T-helper 1 cell treated with Interleukin-12 subunit alpha and Interleukin-12 subunit beta and Interleukin-4 antibody, amounts not matched to agents 30 ng/mL and 1 ng/mL, for 36 hours (primary cell): ENCODE measurements around the gene FAIM2. TPM values are rescaled to one million over a fixed set of nuclear protein-coding genes. Genes with fewer than 3 reads are reported as not detected.
"Not testable (repeated sequence)": the region's sequence is repeated elsewhere in the genome, so short reads cannot be mapped to it uniquely, and the experiment has no call there.

Source experiments
- intact Hi-C: fragments of 100-400 bp; cut with micrococcal nuclease; formaldehyde crosslinking; loops from one replicate; pipeline ENCODE4 v1.15.1; 2024
- total RNA-seq: library from RNA; stranded (reverse); gene quantifications from 2 replicates; pipeline ENCODE4 v1.2.3, GENCODE V29; 2022

Gene FAIM2
- total RNA-seq, 1 donor from 2014 or later: 0.83 TPM

DNA sequence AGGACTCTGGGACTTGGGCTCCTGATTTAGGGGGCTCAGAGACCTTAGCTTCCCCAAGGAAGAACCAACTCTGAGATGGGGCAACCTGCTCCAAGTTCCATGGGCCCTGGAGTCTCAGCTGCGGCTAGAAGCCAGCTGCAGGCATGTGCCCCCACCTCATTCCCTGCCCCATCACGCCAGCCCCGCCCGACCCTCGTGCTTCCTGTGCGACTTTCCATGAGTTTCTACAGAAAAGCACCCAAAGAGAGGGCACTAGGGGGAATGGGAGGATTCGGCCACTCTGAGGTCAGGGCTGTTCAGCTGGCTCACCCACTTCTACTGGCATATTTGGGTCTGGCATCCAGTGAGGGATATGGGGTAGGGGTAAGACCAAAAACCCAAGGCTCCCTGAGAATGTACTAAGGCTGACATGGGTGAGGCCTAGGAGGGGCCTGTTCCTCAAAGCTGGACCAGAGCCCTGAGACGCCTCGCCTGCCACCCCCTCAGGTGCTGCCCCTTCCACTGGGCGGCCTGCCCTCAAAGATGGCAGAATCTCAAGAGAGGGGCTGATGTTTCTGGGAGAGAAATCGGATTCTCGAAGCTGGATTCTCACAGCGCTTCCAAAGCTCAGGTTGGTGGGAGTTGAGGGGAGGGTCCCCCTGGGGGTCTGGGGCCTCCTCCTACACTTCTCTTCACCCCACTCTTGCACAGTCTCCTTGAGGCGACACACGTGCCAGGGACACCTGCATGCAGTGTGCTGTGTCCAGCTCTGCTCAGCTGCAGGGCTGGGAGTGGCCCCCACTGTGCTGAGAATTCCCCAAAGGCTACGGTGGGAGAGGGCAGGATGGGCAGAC lies 22.1 kb downstream of the FAIM2 start:
- intact Hi-C loops: no loop called here

DNA sequence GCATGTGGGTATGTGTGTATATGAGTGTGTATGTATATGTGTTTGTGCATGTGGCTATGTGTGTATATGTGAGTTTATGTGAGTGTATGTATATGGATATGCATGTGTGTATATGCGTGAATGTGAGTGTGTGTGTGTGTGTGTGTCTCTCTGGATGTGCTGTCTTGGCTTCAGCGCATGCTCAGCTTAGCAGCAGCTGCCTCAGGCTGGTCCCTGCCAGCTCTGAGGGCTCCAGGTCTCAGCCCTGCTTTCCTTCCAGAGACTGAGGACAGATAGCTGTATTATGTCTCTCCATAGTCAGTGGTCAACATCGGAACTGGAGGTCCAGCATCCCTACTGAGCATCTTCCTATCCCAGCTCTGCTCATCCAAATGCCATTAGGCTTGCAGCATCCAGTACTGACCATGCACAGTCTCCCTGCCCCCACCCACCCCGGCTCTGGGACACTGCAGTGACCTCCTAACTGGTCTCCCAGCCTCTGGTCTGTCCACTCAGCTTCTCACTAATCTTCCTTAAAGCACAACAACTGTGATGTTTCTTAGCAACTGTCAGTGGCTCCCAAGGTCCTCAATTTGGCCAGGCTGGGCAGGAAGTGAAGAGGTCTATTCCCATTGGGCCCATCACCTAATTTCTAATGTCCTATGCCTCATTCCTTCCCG lies 22.8 kb downstream of the FAIM2 start:
- intact Hi-C loops: no loop called here

DNA sequence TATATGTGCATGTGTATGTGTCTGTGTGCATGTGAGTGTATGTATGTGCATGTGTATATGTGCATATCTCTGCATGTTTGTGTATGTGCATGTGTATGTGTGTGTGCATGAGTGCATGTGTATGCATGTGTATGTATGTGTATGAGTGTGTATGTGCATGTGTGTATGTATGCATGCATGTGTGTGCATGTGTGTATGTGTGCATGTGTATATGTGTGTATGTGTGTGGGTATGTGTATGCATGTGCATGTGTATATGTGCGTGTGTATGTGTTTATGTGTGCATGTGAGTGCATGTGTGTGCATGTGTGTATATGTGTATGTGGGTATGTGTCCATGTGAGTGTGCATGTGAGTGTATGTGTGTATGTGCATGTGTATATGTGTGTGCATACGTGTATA lies 24.6 kb downstream of the FAIM2 start:
- intact Hi-C loops: not testable (repeated sequence)

GRCh38 chr12:49878021-49878420 lies 25.7 kb downstream of the FAIM2 start:
- intact Hi-C loops: no loop called here

DNA sequence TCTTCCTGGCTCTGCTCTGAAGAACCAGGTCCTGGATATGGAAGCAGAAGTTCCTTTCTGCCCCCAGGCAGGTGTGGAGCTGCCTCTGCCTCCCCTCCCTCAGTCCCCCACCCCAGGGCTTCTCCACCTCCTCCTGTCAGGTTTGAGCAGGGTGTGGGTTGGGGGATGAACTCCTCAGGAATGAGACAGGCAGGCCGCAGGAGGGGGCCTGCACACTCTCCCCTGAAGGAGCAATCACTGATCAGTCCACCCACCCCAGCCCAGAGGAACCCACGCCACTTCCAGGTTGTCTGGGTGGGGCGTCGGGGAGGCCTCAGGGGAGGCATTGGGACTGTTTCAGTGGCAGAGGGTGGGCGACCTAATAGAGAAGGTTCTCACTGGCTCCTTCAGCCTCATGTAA lies 26.6 kb downstream of the FAIM2 start:
- intact Hi-C loops: no loop called here

GRCh38 chr12:49876070-49876469 lies 27.6 kb downstream of the FAIM2 start:
- intact Hi-C loops: no loop called here

- intact Hi-C loops: no loop called here
Observed at GRCh38 chr12:49875115-49875720, 28.5 kb downstream of the FAIM2 start.

DNA sequence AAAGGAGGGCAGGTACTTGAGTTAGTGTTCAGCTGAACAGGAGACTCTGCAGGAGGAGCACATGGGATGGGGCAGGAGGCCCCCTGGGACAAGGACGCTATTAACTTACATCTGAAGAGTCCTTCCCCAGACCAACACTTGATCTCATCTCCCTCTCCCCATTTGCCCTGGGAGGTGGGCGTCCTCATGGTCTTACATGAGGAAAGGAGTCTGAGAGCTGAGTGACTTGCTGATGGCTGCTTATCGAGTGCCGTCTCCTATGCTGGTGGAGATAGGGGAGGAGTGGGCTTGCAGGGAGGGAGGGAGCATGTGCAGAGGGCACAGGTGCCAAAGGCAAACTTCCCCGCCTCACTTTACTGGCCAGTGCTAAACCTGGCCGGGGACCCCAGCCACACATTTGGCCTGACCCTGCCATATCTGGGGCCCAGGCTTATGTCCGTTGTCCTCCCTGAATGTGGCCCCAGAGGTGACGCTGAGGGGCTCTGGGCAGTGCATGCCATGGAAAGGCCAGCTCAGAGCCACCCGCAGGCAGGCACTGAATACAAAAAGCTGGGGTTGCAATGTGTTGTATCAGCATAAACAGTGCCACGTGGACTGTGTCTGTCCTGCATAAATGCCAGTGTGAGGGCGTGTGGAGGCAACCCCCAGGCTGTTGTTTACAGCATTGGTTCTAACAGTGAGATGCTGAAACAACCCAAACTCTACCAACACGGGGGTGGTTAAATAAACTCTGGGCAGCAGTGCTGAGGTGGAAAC lies 29.4 kb downstream of the FAIM2 start:
- intact Hi-C loops: no loop called here

GRCh38 chr12:49873361-49873934 lies 30.3 kb downstream of the FAIM2 start:
- intact Hi-C loops: no loop called here

DNA sequence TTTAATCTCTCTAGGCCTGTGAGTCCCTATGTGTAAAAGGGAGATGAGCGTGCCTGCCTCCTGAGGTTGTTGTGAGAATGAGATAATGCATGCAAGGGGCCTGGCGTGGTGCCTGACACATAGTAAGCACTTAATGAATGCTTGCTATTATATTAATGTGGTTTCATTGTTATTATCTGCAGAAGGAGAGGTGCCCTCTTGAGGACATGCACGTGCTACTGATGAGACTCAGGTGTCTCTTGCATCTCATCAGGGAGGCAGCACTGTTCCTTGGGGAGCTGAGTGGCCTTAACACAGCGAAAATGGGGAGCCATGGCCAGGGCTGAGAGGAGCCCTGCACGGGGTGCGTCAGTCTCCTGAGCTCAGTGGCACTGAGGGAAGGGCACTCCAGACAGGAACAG lies 30.9 kb downstream of the FAIM2 start:
- intact Hi-C loops: no loop called here

DNA sequence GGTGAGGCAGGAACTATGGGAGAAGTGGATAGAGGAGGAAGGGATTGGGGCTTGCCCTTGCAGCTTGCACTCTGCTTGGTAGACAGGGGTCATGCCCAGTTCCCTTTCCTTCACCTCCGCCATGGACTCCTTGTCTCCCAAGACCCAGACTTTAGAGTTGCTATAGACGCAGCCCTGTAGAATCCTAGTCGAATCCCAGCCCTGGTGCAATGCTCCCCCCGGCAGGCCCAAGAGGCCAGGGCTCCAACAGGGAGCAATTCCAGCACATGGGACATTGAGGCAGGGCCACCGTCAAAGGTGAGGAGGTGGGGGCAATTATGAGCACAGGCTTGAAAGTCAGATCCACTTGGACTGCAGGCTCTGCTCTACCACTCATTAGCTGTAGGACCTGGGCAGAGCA lies 31.3 kb downstream of the FAIM2 start:
- intact Hi-C loops: no loop called here

DNA sequence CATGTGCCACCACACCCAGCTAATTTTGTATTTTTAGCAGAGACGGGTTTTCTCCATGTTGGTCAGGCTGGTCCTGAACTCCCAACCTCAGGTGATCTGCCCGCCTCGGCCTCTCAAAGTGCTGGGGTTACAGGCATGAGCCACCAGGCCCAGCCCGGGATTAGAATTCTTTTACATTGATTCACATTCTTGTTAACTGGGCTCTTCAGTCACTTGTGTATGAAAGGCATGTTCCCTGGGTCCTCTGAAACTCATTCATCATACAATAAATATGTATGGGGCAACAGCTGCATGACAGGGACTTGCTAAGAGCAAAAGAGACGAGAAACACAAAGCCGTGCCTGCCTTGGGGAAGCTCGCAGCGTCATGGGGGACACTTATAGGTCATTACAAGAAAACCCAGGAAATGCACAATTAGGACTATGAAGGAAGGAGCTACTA lies 31.9 kb downstream of the FAIM2 start:
- intact Hi-C loops: not testable (repeated sequence)

GRCh38 chr12:49871263-49871561 lies 32.5 kb downstream of the FAIM2 start:
- intact Hi-C loops: no loop called here

DNA sequence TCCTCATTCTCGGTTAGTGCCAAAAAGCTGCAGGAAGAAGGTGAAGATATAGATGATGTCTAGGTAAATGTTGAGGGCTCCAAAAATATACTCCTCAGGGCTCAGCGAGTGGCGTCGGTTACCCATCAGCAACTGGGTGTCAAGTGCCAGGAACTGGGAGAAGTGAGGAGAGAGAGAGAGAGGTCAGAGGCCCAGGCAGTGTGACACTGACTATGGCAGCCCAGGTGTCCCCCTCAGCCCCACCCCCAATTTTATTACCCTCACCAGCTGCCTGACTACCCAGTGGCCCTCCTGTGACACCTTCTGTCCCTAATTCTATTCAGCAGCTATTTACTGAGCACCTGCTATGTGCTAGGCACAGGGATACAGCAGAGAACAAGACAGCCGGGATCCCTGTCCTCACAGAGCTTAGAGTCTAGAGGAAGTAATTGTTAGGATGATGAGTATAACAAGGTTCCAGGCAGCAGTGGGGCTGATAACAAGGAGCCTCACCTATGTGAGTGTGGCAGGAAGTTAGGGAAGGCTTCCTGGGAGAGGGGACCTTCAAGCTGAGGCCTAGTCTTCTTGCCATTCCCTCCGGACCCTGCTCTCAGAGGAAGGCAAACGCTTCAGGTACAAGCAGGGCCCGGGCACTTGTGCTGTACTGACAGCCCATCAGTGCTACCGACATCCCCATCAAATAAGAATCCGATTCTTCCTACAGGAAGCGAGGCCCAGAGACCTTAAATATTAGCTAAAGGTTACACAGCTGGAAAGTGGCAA lies 33.0 kb downstream of the FAIM2 start:
- intact Hi-C loops: no loop called here

DNA sequence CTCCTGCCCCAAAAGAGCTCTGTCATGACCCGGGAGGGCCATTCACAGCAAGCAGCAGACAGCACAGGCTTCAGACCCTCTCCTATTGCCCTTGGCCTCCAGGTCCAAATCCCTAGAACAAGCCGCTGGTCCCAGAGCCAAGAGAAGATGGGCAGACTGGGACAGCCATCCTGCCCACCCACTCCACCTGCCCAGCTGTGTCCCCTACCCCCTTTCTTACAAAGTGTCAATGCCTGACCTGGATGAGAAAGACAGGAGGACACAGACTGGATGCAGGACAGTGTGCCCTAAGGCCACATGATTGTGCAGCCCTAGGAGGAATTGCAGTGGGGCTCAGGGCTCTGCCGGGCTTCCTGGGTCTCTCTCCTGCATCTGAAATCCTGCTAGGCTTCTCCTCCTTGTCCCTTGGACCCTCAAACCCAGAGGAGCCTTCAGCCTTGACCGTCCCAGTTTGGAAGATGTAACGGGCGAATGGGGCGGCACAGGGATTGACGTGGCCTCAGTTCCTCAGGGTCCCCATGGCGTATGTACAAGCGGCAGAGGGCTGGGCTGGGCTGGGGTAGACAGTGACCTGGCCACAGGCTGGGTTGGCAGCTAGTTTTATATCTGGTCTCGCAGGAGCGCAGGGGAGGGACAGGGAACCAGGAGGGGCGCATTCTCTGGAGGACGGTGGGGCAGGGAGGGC lies 33.7 kb downstream of the FAIM2 start:
- intact Hi-C loops: loop anchor here (5.0 kb wide), 1 partner anchor 97 kb away; no protein-coding TSS in a partner anchor

DNA sequence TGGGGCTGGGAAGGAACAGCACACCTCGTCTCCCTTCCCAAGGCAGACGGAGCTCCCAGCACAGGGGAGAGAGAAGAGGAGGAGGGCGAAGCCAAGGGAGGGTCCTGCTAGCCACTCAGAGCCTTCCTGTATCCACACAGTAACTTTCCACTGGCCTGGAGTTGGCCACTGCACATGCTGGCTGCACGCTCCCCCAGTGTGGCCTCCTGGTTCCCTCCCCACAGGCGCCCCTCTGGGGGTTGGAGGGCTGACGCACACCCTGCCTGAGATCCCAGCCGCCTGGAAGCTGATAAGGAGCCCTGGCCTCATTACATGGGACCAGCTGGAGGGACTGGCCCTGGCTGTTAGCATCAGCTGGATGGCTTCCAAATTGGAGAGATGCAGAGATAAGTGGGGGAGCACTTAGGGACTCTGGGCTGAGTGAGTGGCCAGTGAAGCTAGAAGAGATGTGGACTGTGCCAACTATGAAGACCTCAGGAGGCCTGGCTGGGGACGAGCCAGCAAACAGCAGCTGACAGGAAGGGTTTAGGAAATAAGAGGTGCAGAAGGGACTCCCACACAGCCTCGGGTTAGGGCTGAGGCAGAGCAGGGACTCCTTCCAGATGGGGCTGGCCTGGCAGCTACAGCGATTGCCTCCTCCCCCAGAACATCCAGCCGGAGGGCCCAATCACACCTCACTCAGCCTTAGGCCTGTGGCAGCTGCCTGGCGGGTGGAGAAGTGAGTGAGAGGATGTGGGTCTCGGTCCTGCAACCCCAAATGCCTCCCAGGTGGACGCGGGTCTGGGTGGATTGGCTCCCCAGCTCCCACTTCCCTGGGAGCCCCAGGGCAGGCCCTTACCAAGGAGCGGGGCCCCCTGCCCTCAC lies 34.5 kb downstream of the FAIM2 start:
- intact Hi-C loops: loop anchor here (5.0 kb wide), 1 partner anchor 98 kb away; no protein-coding TSS in a partner anchor

DNA sequence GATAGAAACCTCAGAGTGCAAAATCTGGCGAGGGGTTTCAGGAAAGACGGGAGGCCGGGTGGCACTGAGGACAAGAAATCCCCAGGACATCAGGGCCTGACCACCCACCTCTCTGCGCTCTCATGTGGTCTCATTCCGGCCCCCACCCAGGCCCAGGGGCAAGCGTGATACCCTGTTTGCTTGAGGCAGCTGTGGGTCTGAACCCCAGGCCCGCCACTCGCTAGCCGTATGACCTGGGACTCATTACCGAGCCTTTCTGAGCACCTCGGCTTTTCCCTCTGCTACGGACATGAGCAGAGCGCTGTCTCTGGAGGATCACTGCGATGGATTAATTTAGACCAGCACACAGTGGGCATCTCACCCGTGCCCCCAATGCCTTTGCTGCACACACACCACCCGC lies 35.3 kb downstream of the FAIM2 start:
- intact Hi-C loops: loop anchor here (5.0 kb wide), 1 partner anchor 99 kb away; no protein-coding TSS in a partner anchor

- intact Hi-C loops: loop anchor here (1.0 to 5.0 kb wide), 2 partner anchors 91 to 100 kb away; no protein-coding TSS in a partner anchor
Observed at GRCh38 chr12:49867570-49868341, 35.9 kb downstream of the FAIM2 start.
